Esophagus muscularis mucosa (tissue), 4 donors: ENCODE results near the gene CCDC88A. TPM values are rescaled to one million over a fixed set of nuclear protein-coding genes. Genes with fewer than 3 reads are reported as not detected.
A peak's percentile ranks its signal among the peaks of the same experiment; 100 is the strongest.

Source experiments
- DNase-seq: peaks from one replicate; pipeline ENCODE4 v3.0.0-alpha.2; 2017; ENCODE audit errors: extremely low spot score
- H3K27ac ChIP-seq, 4 donors: fragments of 200-600 bp; sonication (generic); replicated peaks in 1 of 4; 1 replicate in 3 of 4; 2 replicates in 1 of 4; pipeline ENCODE4 v1.5.1; 2016 to 2019; ENCODE audit warnings: mild to moderate bottlenecking in 1 of 4
- H3K27me3 ChIP-seq, 4 donors: fragments of 200-600 bp; sonication (generic); one replicate each; pipeline versions ENCODE4 v1.5.1 to v1.6.0; 2016 to 2019
- H3K36me3 ChIP-seq, 4 donors: fragments of 200-600 bp; sonication (generic); one replicate each; pipeline ENCODE4 v1.5.1; 2016 to 2019
- H3K4me1 ChIP-seq, 4 donors: fragments of 200-600 bp; sonication (generic); one replicate each; pipeline ENCODE4 v1.5.1; 2016 to 2019
- H3K4me3 ChIP-seq, 4 donors: fragments of 200-600 bp; sonication (generic); 1 replicate in 2 of 4; 2 replicates in 2 of 4; pipeline ENCODE4 v1.5.1; 2016 to 2019; ENCODE audit warnings: mild to moderate bottlenecking in 4 of 4, moderate library complexity in 1 of 4
- H3K9me3 ChIP-seq, 4 donors: fragments of 200-600 bp; sonication (generic); 1 replicate in 3 of 4; 2 replicates in 1 of 4; pipeline ENCODE4 v1.5.1; 2016 to 2019
- CTCF ChIP-seq, 3 experiments: fragments of 200-600 bp in 2 of 3; fragments of 450-650 bp in 1 of 3; sonication (generic) in 2 of 3; IDR thresholded peaks; one replicate each; pipeline ENCODE4 v1.5.1; 2017 to 2019; ENCODE audit warnings: antibody characterized with exemption in 3 of 3, mild to moderate bottlenecking in 2 of 3, moderate library complexity in 1 of 3
- EP300 ChIP-seq: sonication (generic); formaldehyde crosslinking; IDR thresholded peaks from one replicate; pipeline ENCODE4 v1.6.1; 2017; ENCODE audit warnings: antibody characterized with exemption
- POLR2A ChIP-seq: fragments of 450-650 bp; IDR thresholded peaks from one replicate; pipeline ENCODE4 v1.6.1; 2017; ENCODE audit warnings: antibody characterized with exemption, moderate library complexity, mild to moderate bottlenecking, low read depth
- POLR2AphosphoS5 ChIP-seq, 2 donors: sonication (generic); formaldehyde crosslinking; IDR thresholded peaks; one replicate each; pipeline ENCODE4 v1.6.1; 2017; ENCODE audit warnings: antibody characterized with exemption in 2 of 2
- WGBS: methylation state at CpG from one replicate; pipeline ENCODE4 v1.1.5; 2018; 5-methylcytosine and 5-hydroxymethylcytosine counted together
- intact Hi-C: fragments of 100-400 bp; cut with DNase I; formaldehyde crosslinking; loops from one replicate; pipeline ENCODE4 v1.15.1; 2023
- total RNA-seq, 4 donors: library from RNA; depleted of rRNA; stranded (reverse); fragments of >200 nt; gene quantifications; one replicate each; pipeline versions ENCODE4 v1.1.0 to v1.2.1, GENCODE V29; 2016

CCDC88A gene
- total RNA-seq, 4 donors from 2014 or later: 29.7 to 58.6 (median 38.5) TPM

GRCh38 chr2:55418512-55419232 lies 984 bp downstream of the CCDC88A start:
- Histone ChIP-seq H3K36me3 (no peaks in the 10 kb centered on the region), H3K27me3 (no peaks in the 10 kb centered on the region), H3K4me3 (peak overlapping the region; percentile 67 to 94 (median 88)), H3K27ac (peak overlapping the region; percentile 86 to 93 (median 92)), H3K4me1 (peaks cover 5 to 34% (median 23%) of the 10 kb centered on the region in 4 donors), H3K9me3 (no peaks in the 10 kb centered on the region)
- under 1% methylated on average over 11 of the region's 11 CpGs for WGBS
- DNase-seq: no peak
- TF ChIP-seq POLR2AphosphoS5 (IDR thresholded peaks at IDR 0.05) (no peak), CTCF (IDR thresholded peaks at IDR 0.05) (no peak), EP300 (no peak), POLR2A (no peak)
- intact Hi-C loops: loop anchor here (5.0 to 10.0 kb wide), 3 partner anchors 99 to 196 kb away; partner anchors contain the start of genes CFAP36 and PPP4R3B

GRCh38 chr2:55418072-55418471 lies 1.6 kb downstream of the CCDC88A start:
- WGBS: 5% methylated on average over 2 of the region's 2 CpGs
- Histone ChIP-seq H3K9me3 (no peaks in the 10 kb centered on the region), H3K4me3 (peak overlapping the region; percentile 67 to 94 (median 88)), H3K27me3 (no peaks in the 10 kb centered on the region), H3K36me3 (peaks cover 0 to 2% (median under 1%) of the 10 kb centered on the region in 4 donors), H3K4me1 (peaks cover 5 to 34% (median 23%) of the 10 kb centered on the region in 4 donors), H3K27ac (peak overlapping the region in 2 of 4 donors; percentile 93)
- DNase-seq: no peak
- intact Hi-C loops: loop anchor here (5.0 to 10.0 kb wide), 3 partner anchors 99 to 197 kb away; partner anchors contain the start of genes CFAP36 and PPP4R3B
- TF ChIP-seq CTCF (IDR thresholded peaks at IDR 0.05) (no peak), POLR2A (no peak), EP300 (no peak), POLR2AphosphoS5 (IDR thresholded peaks at IDR 0.05) (no peak)

GRCh38 chr2:55416786-55417568 lies 2.7 kb downstream of the CCDC88A start:
- H3K9me3 ChIP-seq: no peaks in the 10 kb centered on the region
- no peak for DNase-seq
- WGBS: 64% methylated on average over 5 of the region's 5 CpGs
- H3K4me3 ChIP-seq: peak overlapping the region; percentile 67 to 94 (median 88)
- H3K27ac ChIP-seq: no peak overlapping the region
- TF ChIP-seq EP300 (no peak), POLR2A (no peak), CTCF (IDR thresholded peaks at IDR 0.05) (no peak)
- peaks cover 5 to 34% (median 23%) of the 10 kb centered on the region in 4 donors for H3K4me1 ChIP-seq
- H3K36me3 ChIP-seq: peaks cover 0 to 10% (median 3%) of the 10 kb centered on the region in 4 donors
- no peaks in the 10 kb centered on the region for H3K27me3 ChIP-seq
- intact Hi-C loops: loop anchor here (5.0 to 10.0 kb wide), 3 partner anchors 100 to 198 kb away; partner anchors contain the start of genes CFAP36 and PPP4R3B

- no peak for TF ChIP-seq CTCF (IDR thresholded peaks at IDR 0.05)
- TF ChIP-seq EP300: no peak
- no peak for TF ChIP-seq POLR2AphosphoS5 (IDR thresholded peaks at IDR 0.05)
- TF ChIP-seq POLR2A: no peak
- WGBS: 79% methylated on average over 2 of the region's 2 CpGs
Observed at GRCh38 chr2:55415300-55415699, 4.4 kb downstream of the CCDC88A start.

More at GRCh38 chr2:55415300-55415699, 4.4 kb downstream of the CCDC88A start:
- Histone ChIP-seq H3K4me3 (no peak overlapping the region), H3K9me3 (no peaks in the 10 kb centered on the region), H3K36me3 (peaks cover 0 to 11% (median 5%) of the 10 kb centered on the region in 4 donors), H3K27ac (no peak overlapping the region), H3K4me1 (peaks cover 2 to 24% (median 17%) of the 10 kb centered on the region in 4 donors), H3K27me3 (no peaks in the 10 kb centered on the region)
- no peak for DNase-seq
- intact Hi-C loops: loop anchor here (2.0 to 10.0 kb wide), 4 partner anchors 46 to 200 kb away; partner anchors contain the start of genes CFAP36 and PPP4R3B
